ENCODE results near the gene TUBGCP5. TPM values are rescaled to one million over a fixed set of nuclear protein-coding genes. Genes with fewer than 3 reads are reported as not detected.
A peak's percentile ranks its signal among the peaks of the same experiment; 100 is the strongest.
"Not testable (repeated sequence)": the region's sequence is repeated elsewhere in the genome, so short reads cannot be mapped to it uniquely, and the experiment has no call there.

The TUBGCP5 gene
- total RNA-seq = 12.9 TPM
- long read RNA-seq, partial matches to known transcripts = 3 of 10 reads
- long read RNA-seq, other reads (novel, unspliced or antisense) = 4 of 10 reads

GRCh38 chr15:23039143-23039916 is at the start of gene TUBGCP5:
TUBGCP5 (minus strand) TSS chr15:23039569; CDS start chr15:23039543, 26 bp downstream.
- intact Hi-C loops (cut with DNase I) = no loop called here
- DNase-seq (peak; percentile 98), ATAC-seq (peak; percentile 96 to 99)
- peak within 1 kb of the TSS; percentile 74 for H3K4me3 ChIP-seq
- H3K36me3 ChIP-seq = peaks cover 17% of the 10 kb centered on the region
- H3K4me1 ChIP-seq = peaks cover 13% of the 10 kb centered on the region
- no peaks in the 10 kb centered on the region for H3K27me3 ChIP-seq (ENCODE audit: low read depth)
- H3K27ac ChIP-seq = peak within 1 kb of the TSS; percentile 87
- peak; percentile 59 for TF ChIP-seq CTCF (IDR thresholded peaks at IDR 0.05)
- no peaks in the 10 kb centered on the region for H3K9me3 ChIP-seq

- no peaks in the 10 kb centered on the region for H3K36me3 ChIP-seq
- H3K4me3 ChIP-seq = no peak overlapping the region
- DNase-seq (no peak), ATAC-seq (no peak)
- H3K27ac ChIP-seq = no peak overlapping the region
- no peaks in the 10 kb centered on the region for H3K9me3 ChIP-seq
- H3K27me3 ChIP-seq (ENCODE audit: low read depth) = peaks cover 6% of the 10 kb centered on the region
- H3K4me1 ChIP-seq = no peaks in the 10 kb centered on the region
- intact Hi-C loops (cut with DNase I) = no loop called here
- no peak for TF ChIP-seq CTCF (IDR thresholded peaks at IDR 0.05)
Observed at GRCh38 chr15:23083115-23083514, 43.7 kb upstream of the TUBGCP5 start.

- intact Hi-C loops (cut with DNase I); H3K27ac ChIP-seq; H3K27me3 ChIP-seq (ENCODE audit: low read depth); H3K4me1 ChIP-seq; ATAC-seq; DNase-seq; H3K4me3 ChIP-seq; H3K36me3 ChIP-seq; H3K9me3 ChIP-seq: not testable (repeated sequence)
Observed at GRCh38 chr15:23081996-23082737, 42.8 kb upstream of the TUBGCP5 start.

- Histone ChIP-seq H3K27me3 (ENCODE audit: low read depth) (no peaks in the 10 kb centered on the region), H3K4me1 (no peaks in the 10 kb centered on the region), H3K4me3 (no peak overlapping the region), H3K9me3 (no peaks in the 10 kb centered on the region), H3K27ac (no peak overlapping the region), H3K36me3 (no peaks in the 10 kb centered on the region)
- intact Hi-C loops (cut with DNase I) = no loop called here
- DNase-seq (no peak), ATAC-seq (no peak)
- TF ChIP-seq CTCF (IDR thresholded peaks at IDR 0.05) = no peak
Observed at GRCh38 chr15:23081271-23081670, 41.9 kb upstream of the TUBGCP5 start.

- no peak for DNase-seq
- H3K4me3 ChIP-seq = no peak overlapping the region
- TF ChIP-seq CTCF (IDR thresholded peaks at IDR 0.05) = no peak
- H3K27ac ChIP-seq = no peak overlapping the region
- peaks cover 7% of the 10 kb centered on the region for H3K27me3 ChIP-seq (ENCODE audit: low read depth)
- no peak for ATAC-seq
- H3K4me1 ChIP-seq = no peaks in the 10 kb centered on the region
- intact Hi-C loops (cut with DNase I) = no loop called here
- no peaks in the 10 kb centered on the region for H3K36me3 ChIP-seq
- H3K9me3 ChIP-seq = no peaks in the 10 kb centered on the region
Observed at GRCh38 chr15:23079766-23080165, 40.4 kb upstream of the TUBGCP5 start.

- Histone ChIP-seq H3K36me3 (no peaks in the 10 kb centered on the region), H3K4me3 (no peak overlapping the region), H3K27me3 (ENCODE audit: low read depth) (peaks cover 7% of the 10 kb centered on the region), H3K4me1 (no peaks in the 10 kb centered on the region), H3K27ac (no peak overlapping the region), H3K9me3 (no peaks in the 10 kb centered on the region)
- TF ChIP-seq CTCF (IDR thresholded peaks at IDR 0.05) = no peak
- ATAC-seq (no peak), DNase-seq (no peak)
- intact Hi-C loops (cut with DNase I) = no loop called here
Observed at GRCh38 chr15:23075927-23076326, 36.6 kb upstream of the TUBGCP5 start.
